HG03097 (cell line): ENCODE data around the gene TCAP.

Source experiments
- ATAC-seq: cut with Tn5 transposase; IDR thresholded peaks from one replicate; pipeline ENCODE4 v1.9.1; 2021; ENCODE audit not compliant: unreplicated experiment, low FRiP score

Gene TCAP, protein sequence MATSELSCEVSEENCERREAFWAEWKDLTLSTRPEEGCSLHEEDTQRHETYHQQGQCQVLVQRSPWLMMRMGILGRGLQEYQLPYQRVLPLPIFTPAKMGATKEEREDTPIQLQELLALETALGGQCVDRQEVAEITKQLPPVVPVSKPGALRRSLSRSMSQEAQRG

DNA sequence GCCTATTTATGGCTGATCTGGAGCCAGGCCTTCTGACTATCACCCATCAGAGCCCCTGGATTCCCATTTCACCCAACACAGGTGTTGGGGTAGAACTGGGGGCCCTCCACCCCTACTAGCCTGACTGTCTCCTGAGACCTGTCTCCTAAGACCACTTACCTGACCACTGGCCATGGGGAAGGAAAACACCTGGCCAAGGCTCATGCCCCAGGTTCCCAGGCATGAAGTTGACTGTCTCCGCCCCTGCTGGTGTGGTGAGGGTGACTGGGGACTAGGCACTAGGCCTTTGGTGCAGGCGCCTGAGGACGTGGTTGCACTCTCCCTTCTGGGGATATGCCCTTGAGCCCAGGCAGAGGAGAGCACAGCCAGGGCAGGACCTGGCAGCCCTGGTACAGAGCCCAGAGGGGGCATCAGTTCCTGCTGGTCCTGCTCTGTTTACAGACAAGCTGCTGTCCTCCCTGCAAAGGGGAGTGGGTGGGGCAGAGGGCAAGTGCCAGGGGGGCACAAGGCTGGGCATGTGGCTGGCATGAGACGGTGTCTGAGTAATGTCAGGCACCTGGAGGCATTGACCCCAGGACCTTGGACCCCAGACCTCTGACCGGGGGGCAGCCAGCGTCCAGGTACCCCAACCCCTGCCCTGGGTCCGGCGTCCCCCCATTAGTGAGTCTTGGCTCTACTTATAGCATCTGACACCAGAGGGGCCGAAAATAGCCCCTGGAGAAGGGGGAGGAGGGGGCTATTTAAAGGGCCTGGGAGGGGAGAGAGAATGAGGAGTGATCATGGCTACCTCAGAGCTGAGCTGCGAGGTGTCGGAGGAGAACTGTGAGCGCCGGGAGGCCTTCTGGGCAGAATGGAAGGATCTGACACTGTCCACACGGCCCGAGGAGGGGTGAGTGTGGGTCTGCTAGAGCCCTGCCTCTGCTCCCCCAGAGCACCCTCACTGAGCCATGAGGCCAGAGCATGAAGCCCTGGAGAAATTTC lies at the start of gene TCAP:
Gene TCAP (plus strand): TSS at position 769 of the 981 bp plus-strand sequence. CDS start 11 bp downstream, at position 780.
- no peak for ATAC-seq

DNA sequence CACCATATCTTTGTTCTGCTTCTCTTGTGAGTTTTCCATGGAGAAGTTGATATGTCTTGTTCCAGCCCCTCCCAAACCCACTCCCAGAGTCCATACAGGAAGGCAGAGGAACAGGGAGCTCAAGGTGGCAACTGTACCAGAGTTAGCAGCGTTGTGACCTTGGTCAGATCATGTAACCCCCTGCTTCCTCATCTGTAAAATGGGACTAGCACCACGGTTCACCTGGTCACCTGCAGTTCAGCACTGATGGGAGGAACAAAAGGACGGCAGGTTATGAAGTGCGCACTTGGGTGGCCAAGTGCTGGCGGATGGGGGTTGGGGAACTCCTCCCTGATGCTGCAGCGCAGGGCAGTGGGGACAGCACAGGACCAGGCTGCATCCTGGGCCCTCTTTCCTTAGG lies 49.7 kb upstream of the TCAP start:
- no peak for ATAC-seq

DNA sequence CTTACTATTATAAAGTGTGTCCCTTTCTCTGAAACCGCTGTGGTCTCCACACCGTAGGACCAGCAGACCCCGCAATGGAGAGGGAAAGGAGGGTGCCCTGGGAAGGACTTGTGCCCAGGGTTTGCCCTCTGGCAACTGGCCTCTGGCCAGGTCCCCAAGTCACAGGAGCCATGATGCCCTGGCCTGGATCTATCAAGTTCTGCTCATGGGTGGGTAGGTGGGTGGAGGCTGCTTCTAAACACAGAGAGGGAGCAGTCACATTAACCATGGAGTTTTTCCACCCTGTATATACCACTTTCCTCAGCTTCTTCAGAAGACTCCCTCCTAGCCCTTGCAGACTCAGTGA lies 48.1 kb upstream of the TCAP start:
- ATAC-seq = no peak

DNA sequence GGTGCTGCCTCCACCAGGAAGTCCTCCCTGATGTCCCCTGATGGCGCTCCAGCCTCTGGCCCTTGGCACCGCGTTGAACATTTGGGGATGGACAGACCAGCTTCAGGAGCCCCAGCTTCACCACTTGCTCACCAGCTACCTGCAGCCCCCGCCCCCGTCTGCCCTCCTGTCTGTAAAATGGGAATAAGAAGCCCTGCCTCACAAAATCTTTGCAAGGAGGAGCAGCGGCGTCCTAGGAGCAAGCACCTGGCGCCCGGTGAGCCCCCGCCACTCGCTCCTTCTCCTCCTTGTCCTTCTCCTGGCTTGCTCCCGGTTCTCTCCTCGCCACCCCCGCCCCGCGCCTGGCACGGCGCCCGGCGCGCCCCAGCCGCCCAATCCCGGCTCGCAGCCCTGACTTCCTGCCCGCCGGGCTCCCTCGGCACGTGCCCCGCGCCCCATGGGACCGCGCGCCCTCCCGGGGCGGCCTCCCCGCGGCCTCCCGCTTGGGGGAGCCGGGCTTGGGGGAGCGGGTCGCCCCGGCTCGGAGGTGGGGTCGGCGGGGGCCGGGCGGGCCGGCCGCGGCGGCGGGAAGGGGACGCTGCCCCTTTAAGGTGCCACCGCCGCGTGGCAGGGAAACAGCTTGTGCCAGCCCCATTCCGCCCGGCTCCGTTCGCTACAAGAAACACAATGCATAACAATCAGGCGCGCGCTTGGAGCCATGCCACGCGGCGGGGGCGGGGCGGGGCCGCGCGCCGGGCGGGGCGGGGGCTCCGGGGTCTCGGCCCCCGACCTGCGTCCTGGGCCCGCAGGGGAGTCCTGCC lies 47.5 kb upstream of the TCAP start:
- ATAC-seq = no peak

DNA sequence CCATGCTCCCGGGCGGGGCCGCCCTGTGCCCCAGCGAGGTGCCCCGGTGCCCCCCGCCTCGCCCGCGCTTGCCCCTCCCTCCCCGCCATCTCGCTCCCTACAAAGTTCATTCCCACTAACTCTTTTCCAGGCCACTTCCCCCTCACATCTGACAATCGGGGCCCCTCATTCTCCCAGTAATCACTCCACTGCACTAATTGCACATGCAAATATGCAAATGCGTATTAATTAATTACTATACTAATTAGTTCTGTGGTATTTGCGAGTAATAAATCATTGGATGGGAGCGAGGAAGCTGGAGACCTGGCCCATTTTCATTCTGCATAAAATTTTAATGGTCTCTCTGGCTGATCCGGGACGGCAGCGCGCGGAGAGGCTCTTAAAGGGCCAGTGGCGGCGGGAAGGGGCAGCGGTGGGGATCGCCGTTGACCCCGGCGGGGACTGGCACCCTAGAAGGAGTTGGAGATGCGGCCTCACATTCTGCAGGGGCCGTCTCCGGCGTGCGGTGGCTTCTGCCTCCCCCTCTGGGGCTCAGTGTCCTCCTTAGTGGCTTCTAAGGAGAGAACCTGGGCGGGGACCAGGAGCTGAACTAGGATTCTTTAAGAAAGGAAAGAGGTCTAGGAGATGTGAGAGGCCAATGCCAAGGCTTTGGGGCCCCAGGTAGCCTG lies 46.8 kb upstream of the TCAP start:
- ATAC-seq = no peak

DNA sequence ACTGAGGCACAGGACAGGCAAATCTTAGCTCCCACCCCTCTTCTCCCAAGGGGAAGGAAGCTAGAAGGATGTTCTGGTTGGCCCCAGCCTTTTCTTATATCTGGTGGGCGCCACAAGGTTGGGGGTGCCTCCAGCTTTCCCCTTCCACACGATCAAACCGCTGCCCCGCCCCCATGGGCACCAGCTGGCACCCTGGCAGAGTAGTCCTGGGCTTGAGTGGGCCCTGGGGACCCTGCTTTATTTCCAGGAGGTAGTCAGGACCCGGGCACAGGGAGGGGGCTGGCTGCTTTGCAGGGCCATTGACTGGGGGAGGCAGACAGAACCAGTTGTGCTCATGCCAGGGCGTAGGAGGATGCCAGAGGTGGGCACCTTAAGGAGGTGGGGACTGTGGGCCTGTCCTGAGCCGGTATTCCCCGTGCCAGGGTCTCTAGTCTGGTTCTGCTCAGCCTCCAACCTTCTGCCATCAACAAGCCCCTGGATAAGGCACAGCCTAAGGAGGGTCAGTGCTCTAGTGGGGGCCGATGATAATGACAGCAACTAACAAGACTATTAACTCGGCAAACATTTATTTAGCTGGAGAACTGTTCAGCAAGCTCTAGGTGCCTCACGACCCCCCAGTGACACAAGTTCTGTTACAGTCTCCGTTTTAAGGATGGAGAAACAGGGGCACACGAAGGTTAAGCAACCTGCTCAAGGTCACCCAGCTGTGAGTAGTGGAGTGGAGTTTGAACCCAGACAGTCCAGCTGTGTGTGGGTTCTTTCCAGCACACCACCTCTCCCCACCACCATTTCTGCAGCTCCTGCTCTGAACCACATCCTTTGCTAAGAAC lies 46.0 kb upstream of the TCAP start:
- no peak for ATAC-seq

DNA sequence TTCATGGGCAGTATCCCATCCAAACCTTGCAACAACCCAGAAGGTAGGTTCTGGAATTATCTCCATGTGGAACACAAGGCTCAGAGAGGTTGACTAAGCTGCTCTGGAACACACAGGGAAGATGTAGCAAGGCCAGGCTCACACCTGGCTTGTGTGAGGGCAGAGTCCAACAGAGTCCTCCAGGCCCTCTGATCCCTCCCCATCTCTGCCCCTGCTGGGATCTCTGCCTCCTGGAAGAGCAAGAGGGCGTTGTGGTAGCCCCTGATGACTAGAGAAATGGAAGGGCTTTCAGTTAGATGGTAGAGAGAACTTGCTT lies 45.4 kb upstream of the TCAP start:
- ATAC-seq = no peak

DNA sequence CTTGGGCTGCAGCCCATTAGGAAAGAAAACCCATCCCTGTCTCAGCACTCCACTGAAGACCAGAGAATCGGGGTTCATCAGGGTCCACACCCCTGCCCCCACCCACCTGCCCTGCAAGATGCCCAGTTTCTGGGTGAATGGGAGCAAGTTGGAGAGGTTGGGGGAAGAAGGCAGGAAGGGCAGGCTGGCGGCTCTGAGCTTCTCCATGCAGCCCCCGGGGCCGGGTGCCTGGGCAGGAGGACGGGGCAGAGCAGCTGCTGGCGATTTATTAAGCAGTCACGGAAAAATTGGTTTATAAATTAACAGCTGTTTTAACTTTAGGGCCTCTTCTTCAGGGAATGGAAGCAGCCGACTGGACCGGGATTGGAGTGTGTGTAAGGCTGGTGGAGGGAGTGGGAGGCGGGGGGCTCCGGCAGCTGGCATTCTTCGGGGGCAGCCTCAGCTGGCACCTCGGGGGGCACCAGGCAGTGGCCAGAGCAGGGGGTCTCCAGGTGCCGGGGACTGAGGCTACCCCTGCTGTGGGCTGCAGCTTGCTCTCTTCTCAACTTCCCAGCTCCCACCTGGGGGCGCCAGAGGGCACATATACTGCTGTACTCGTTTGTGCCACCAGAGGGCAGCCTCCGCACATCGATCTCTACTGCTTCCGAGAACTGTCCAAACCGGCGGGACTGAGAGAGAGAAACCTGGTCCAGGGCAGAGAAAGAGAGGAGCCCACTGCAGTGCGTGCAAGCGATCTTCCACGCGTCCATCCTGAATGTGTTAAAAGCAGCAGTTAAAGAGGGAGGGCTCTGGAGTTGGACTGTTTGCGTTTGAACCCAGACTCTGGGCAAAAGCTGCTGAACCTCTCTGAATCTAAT lies 43.4 kb upstream of the TCAP start:
- ATAC-seq = no peak

DNA sequence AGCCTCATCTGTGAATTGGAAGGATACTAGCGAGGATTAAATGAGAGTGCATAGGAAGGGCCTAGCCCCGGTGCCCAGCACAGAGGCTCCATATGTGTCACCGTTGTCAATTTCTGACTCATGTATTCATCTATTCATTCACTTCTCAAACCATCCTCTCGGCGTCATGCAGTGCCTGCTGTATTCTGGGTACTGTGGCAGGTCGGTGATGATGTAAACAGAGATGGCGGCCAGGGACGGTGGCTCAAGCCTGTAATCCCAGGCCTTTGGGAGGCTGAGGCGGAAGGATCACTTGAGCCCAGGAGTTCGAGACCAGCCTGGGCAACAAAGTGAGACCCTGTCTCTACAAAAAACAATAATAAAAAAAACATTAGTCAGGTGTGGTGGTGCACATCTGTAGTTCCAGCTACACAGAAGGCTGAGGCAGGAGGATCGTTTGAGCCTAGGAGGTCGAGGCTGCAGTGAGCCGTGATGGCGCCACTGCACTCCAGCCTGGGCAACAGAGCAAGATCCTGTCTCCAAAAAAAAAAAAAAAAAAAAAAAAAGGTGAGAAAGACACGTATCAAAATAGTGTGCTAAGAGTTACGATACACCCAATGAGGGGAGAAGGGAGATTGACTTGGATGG lies 42.7 kb upstream of the TCAP start:
- no peak for ATAC-seq

DNA sequence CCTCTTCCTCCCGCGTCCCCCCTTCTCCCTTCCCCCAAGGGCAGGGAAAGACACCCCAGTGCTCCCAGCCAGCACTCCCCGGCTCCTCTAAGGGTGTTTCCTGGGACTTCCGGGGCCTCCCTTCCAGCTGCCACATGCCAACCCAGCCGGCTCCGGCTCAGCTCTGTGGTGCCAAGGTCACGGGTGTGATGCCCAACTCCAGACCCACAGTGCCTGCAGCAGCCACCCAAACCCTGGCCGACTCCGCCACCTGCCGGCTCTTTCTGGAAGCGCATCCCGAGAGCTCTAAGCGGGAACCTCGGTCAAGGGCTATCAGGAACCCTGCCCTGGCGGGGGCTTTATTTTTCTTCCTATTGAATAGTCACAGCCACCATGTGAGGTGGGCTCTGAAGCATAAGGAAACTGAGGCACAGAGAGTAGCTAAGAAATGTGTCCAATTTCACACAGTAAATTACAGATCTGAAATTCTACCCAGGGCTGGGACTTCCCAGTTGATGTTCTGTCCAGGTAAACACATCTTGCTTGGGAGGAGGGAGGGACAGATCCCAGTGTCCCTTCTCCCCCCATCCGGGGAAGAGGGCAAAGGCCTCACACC lies 41.7 kb upstream of the TCAP start:
- no peak for ATAC-seq

DNA sequence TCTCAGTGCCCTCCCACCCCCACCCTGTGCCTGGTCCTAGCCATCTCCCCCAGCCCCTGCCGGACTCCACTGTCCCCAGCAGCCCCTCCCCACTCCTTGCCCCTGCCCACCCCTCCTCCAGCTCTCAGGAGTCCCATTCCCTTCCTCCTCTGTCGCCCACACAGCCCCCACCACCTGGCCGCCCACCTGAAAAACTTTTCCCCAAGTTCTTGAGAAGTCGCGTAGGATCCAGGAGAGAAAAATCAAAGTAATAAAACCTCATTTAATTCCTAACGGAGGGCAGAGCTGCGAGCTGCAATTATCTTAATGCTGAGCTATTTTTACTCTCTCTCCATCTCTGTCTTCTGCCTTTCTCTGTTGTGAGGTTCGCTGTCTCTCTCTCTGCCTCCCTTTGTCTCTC lies 40.8 kb upstream of the TCAP start:
- ATAC-seq = no peak

DNA sequence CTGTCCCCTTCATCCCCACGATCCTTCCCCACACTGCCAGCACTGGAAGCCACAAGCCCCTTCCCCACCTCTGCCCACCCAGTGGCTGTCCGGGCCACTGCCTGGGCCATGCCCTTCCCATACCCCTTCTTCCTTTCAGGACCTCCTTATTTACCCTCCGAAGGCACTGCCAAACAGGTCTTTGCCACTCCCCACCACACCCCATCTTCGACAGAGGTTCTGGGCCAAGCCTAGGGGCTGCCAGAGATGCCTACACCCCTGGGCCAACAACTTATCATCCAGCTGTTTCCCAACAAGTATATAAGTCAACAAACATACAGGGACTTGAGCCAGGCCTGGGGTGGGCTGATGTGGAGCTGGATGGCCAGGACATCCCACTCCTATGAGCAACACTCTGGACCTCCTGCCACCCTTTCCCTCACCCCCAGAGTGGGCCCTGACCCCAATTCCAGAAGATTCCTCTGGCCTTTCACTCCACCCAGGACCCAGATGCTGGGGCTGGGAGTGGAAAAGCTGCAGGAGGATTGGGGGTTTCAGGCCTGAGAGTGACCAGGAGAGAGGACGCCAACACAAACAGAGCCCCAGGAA lies 39.9 kb upstream of the TCAP start:
- no peak for ATAC-seq

DNA sequence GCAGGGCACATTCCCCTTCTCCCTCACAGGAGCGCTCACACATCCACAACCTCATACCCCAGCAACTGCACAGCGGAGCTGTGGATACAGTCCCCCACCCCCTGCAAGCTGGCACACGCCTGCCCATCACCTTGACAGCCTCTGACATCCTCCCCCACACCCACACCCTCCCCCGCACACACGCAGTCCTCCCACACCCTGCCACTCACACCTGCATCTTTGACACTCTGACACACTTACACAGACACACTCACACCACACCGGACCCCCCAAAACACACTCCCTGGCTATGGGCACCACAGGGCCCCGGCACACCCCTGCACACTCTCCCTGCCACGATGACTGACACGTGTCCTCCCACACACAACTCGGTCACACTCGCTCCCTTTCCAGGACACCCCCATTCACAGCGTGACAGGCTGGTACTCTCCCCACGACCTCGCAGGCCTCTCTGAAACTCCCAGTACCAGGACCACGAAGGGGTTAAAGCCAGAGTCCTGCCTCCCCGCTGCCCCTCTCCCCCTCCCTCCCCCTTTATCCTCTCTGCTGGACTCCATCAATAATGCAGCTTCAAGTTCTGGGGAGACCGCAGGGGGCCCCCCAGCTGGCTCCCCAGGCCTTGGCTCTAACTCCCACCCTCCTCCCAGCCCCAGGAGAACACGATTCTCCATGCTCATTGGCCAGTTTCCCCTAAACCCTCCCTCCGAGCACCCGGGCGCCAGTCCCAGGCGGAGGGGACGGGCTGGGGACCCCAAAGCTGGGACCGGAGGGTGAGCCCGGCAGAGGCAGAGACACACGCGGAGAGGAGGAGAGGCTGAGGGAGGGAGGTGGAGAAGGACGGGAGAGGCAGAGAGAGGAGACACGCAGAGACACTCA lies 38.7 kb upstream of the TCAP start, which contains the start of gene PPP1R1B:
Gene PPP1R1B (plus strand): TSS at position 782 of the 876 bp plus-strand sequence. CDS start 441 bp downstream, outside the sequence.
- ATAC-seq = no peak

DNA sequence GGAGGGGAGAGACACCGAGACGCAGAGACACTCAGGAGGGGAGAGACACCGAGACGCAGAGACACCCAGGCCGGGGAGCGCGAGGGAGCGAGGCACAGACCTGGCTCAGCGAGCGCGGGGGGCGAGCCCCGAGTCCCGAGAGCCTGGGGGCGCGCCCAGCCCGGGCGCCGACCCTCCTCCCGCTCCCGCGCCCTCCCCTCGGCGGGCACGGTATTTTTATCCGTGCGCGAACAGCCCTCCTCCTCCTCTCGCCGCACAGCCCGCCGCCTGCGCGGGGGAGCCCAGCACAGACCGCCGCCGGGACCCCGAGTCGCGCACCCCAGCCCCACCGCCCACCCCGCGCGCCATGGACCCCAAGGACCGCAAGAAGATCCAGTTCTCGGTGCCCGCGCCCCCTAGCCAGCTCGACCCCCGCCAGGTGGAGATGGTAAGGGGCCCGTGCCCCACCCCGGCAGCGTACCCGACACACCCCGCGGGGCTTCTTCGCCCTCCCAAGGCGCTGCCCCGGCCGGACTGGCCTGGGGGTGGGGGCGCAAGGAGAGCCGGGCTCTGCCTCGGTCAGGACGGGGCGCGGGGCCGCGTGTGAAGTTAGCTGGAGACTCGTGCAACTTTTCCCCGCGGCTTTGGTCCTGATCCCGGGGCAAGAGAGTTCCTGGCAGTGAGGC lies 38.0 kb upstream of the TCAP start:
- no peak for ATAC-seq

DNA sequence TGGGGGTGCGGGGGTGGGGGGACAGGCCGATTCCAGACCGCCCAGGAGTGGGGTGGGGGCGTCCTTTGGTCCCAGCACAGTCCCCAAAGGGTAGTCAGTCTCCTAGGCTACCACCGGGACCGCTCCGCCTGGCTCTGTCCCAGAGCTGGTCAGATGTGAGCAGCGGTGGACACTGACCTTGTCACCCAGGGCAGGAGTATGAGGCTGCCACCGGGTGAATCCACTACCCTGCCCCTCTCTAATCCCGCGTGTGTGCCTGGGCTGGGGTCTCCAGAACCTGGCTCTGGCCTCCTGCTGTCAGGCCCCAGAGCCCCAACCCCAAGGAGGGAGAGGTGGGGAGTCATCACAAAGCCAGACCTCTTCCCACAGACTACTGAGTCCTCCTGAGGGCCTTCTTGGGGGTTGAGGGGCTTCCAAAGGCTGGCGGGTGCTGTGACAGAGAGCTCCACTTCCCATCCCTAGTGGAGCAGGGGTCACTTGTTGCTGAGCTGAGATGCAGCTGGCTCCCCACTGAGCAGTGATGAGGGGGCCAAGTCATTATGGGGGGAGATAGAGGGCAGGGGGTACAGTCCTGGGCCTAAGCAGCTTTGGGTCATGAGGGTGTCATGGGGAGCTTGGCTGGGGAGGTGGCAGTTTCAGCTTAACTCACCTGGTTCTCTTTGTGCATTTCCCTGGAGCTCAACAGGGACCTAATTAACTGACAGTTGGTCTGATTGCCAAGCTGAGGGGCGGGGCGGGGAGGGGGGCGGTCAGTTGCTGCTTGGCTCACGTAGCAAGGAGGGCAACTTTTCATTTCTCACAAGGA lies 37.2 kb upstream of the TCAP start:
- ATAC-seq = no peak
